GM19099 (cell line): Measurements from ENCODE around the gene PIGBOS1.
A peak's percentile ranks its signal among the peaks of the same experiment; 100 is the strongest.

Experiments
- POLR2A ChIP-seq: IDR thresholded peaks from 3 replicates; pipeline ENCODE4 v1.6.1; 2011; ENCODE audit warnings: low read depth; ENCODE audit not compliant: insufficient read length; ENCODE audit errors: extremely low read depth

Gene PIGBOS1

GRCh38 chr15:55327387-55327786 is 8.5 kb upstream of the PIGBOS1 start:
- no peak for TF ChIP-seq POLR2A

- no peak for TF ChIP-seq POLR2A
These were observed 3.5 kb upstream of the PIGBOS1 start for GRCh38 chr15:55322467-55322866.

DNA sequence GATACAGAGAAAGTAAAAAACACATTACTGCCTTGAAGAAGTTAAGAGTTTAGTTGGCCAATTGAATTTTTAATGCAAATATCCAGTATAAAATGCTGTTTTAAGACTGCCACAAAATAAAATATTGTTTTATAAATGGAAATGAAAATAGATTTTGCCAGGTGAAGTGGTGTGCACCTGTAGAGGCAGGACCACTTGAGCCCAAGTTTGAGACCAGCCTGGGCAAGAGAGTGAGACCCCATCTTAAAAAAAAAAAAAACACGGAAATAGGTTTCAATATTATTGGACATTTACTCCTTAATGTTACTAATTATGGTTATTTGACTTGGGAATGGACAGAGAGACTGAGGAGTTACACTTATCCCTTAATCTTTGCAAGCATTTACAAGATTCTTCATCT is 2.0 kb upstream of the PIGBOS1 start:
- TF ChIP-seq POLR2A = no peak

- no peak for TF ChIP-seq POLR2A
These were observed 1.3 kb upstream of the PIGBOS1 start for GRCh38 chr15:55320238-55320550.

DNA sequence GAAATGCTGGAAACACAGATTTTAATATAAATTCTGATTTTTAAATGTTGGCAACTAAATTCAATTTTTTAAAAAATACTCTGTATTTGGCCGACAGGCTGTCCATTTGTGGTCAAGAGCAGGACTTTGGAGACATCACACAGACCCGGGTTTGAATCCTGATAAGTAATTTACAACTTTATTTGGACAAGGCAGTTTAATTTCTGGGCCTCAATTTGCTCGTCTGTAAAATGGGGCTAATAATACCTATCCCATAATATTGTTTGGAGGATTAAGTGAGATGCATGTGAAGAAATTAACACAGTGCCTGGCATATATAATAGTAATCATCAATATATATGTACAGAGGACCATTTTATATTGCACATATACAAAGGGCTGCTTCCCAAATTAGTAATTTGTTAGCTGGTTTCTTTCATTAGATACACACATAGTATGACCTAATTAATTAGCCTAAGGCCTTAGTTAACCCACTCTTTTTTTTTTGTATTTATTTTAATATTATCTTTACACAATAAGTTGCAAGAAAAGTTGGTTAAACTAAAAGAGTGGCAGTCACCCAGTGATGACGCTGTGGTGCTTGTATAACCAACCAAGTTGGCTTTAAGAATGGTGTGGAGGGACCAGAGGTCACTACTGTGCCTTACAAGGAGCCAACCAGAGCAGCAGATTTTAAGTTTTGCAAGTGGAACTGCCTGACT is 764 bp upstream of the PIGBOS1 start:
- TF ChIP-seq POLR2A = no peak

DNA sequence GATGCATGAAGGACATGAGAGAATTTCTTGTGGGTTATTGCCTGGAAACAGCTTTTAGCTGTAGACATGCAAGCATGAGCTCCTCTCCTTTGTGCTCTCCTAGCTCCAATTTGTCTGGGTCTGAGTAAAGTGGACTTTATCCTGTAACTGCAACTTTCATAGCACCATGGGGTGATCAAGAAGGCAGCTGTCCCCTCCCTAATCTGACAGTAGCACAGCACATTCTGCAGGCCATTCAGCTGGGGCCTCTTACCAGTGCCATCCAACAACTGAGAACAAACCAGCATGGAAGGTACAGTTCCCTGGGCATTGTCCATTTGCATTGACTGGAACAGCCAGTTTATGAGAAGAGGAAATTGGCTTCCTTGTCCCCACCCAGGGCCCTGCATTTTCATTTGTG is 21.6 kb downstream of the PIGBOS1 start:
- no peak for TF ChIP-seq POLR2A

GRCh38 chr15:55290528-55291057 is 28.3 kb downstream of the PIGBOS1 start:
- no peak for TF ChIP-seq POLR2A

- peak; percentile 32 for TF ChIP-seq POLR2A
These were observed 29.0 kb downstream of the PIGBOS1 start, which contains the start of gene RAB27A for GRCh38 chr15:55289746-55290527. TSS of gene RAB27A (minus strand) at chr15:55289813. CDS start at chr15:55234934, 54,879 bp downstream.

- no peak for TF ChIP-seq POLR2A
These were observed 29.7 kb downstream of the PIGBOS1 start for GRCh38 chr15:55289011-55289745.

DNA sequence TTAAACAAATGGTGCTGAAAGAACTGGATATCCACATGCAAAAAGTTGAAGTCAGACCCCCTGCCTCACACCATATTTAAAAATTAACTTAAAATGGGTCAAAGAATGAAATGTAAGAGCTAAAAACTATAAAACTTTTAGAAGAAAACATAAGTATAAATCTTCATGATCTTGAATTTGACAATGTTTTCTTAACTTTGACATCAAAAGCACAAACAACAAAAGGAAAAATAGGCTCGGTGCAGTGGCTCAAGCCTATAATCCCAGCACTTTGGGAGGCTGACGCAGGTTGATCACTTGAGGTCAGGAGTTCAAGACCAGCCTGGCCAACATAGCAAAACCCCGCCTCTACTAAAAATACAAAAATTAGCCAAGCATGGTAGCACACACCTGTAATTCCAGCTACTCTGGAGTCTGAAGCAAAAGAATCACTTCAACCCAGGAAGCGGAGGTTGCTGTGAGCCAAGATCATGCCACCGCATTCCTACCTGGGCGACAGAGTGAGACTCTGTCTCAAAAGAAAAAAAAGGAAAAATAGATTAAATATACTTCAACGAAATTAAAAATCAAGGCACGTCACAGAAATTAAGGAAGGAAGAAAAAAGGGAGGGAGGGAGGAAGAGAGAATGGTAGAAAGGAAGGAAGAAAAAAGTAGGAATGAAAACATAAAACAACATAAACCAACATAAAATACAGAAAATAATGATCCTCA is 30.8 kb downstream of the PIGBOS1 start:
- TF ChIP-seq POLR2A = no peak

- no peak for TF ChIP-seq POLR2A
These were observed 34.5 kb downstream of the PIGBOS1 start for GRCh38 chr15:55284426-55284825.

DNA sequence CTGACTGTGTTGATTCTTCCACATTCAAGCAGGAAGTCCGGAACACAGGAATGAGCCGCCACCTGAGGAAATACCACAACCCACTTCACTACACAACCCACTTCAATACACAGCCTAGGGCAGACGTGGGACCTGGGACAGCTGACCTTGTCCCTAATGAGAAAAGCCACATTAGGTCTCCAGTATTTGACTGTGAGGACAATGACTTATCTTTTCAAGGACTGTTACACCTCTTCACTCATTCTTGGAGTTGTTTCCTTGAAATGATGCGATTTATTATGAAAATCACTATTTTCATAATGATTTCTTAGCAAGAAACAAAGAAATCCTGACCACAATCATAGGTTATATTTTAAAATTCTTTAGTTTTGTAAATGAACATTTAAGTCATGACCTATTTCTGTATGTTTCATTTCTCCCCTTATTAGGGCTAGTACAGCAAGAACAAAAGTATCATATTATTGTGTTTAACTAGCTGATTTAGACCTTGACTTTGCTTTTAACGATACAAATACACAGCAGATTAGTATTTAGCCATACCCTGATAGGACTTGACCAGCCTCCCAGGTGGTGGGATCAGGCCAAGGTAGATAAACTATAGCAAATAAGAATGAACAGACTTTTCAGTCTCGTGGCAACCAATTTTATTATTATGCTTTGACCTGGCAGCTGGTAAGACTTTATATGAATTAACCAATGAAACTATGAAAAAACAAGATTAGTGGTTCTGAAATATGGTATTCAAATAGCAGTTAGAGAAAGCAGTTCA is 35.4 kb downstream of the PIGBOS1 start:
- no peak for TF ChIP-seq POLR2A

DNA sequence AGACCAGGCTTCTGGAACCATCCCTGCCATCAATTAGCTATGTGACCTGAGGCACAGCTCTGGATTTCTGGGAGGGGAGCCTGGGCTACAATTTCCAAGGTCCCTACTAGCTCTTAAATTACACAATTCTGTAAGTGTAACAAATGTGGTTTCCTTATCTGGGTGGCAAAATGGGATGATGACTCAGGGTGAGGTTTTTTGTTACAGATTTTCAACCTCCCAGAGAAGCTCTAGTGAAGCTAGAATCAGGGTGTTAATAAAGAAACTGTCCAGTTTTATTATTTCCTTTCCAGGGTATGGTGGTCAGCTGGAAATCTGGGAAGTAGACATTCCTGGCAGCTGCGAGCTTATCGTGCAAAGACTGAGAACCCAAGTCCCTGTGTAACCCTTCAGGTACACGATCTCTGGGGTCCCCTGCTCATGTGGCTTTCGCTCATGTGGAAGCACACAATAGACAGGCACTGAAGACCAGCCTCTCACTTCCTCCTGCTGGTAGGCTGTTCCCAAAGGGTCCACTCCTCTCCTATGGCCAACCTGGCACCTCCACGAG is 36.6 kb downstream of the PIGBOS1 start:
- TF ChIP-seq POLR2A = no peak
